Measurements from ENCODE around the gene AXIN2.

Gene AXIN2

DNA sequence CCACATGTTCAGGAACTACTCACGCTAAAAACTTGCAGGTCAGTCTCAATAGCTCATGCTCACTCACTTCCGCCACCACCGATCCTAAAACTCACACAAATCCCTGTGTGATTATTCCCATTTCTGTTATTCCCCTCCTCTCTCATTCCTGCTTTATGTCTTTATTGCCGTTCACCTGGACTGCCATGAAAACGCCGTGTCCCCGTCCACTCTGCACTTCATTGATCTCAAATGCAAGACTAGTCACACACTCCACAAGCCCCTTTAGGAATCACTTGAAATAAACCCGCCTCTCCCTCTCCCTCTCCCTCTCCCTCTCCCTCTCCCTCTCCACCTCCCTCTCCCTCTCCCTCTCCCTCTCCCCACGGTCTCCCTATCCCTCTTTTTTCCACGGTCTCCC lies 78.0 kb downstream of the AXIN2 start:
- no peak for ATAC-seq (ENCODE audit: insufficient read depth, low read depth)
- H3K4me3 ChIP-seq (ENCODE audit: low read depth in 1 of 2, low read length in 2 of 2) = no peak overlapping the region
- H3K36me3 ChIP-seq (ENCODE audit: insufficient read depth, low read length) = no peaks in the 10 kb centered on the region
- no peaks in the 10 kb centered on the region for H3K79me2 ChIP-seq (ENCODE audit: insufficient read depth, low read length)
- H3K4me2 ChIP-seq (ENCODE audit: insufficient read depth, low read length) = no peak overlapping the region
- no peaks in the 10 kb centered on the region for H3K27me3 ChIP-seq (ENCODE audit: insufficient read depth, low read length, poor library complexity)
- H3K4me1 ChIP-seq (ENCODE audit: insufficient read depth, low read length) = no peaks in the 10 kb centered on the region
- no peaks in the 10 kb centered on the region for H4K20me1 ChIP-seq (ENCODE audit: insufficient read depth, low read length)
- TF ChIP-seq EZH2 (IDR thresholded peaks at IDR 0.05; ENCODE audit: borderline replicate concordance, low read depth, low read length, severe bottlenecking) = no peak
- TF ChIP-seq, protein P1, sequence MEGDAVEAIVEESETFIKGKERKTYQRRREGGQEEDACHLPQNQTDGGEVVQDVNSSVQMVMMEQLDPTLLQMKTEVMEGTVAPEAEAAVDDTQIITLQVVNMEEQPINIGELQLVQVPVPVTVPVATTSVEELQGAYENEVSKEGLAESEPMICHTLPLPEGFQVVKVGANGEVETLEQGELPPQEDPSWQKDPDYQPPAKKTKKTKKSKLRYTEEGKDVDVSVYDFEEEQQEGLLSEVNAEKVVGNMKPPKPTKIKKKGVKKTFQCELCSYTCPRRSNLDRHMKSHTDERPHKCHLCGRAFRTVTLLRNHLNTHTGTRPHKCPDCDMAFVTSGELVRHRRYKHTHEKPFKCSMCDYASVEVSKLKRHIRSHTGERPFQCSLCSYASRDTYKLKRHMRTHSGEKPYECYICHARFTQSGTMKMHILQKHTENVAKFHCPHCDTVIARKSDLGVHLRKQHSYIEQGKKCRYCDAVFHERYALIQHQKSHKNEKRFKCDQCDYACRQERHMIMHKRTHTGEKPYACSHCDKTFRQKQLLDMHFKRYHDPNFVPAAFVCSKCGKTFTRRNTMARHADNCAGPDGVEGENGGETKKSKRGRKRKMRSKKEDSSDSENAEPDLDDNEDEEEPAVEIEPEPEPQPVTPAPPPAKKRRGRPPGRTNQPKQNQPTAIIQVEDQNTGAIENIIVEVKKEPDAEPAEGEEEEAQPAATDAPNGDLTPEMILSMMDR (IDR thresholded peaks at IDR 0.05; ENCODE audit: borderline replicate concordance, extremely low read depth, low read length, poor library complexity, severe bottlenecking) = no peak
- H2AFZ ChIP-seq (ENCODE audit: low read depth, low read length) = no peak overlapping the region
- DNase-seq = no peak
- no peaks in the 10 kb centered on the region for H3K9me3 ChIP-seq (ENCODE audit: insufficient read depth, low read length, severe bottlenecking)
- H3K27ac ChIP-seq (ENCODE audit: low read length) = no peak overlapping the region
- H3K9ac ChIP-seq (ENCODE audit: low read depth, low read length) = no peak overlapping the region

DNA sequence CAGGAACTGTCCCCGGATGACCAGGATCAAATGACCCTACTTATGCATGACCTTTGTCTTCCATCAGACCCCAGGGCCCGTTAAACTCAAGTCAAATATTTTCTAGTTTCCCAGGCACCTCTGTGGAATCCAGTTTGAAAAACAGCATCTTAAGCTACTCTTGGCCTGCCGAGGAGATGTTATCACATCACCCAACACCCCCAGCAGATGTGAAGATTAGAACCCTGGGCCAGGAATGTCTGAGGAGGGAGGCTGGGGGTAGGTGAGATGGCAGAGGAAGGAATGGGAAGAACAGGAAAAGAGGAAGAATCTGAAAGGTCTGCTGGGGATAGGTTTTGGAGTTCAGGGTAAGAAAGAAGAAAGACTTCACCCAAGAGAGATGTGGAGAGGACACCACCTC lies 79.2 kb downstream of the AXIN2 start:
- no peak overlapping the region for H2AFZ ChIP-seq (ENCODE audit: low read depth, low read length)
- no peaks in the 10 kb centered on the region for H3K4me1 ChIP-seq (ENCODE audit: insufficient read depth, low read length)
- no peak overlapping the region for H3K27ac ChIP-seq (ENCODE audit: low read length)
- H3K9me3 ChIP-seq (ENCODE audit: insufficient read depth, low read length, severe bottlenecking) = no peaks in the 10 kb centered on the region
- H3K4me3 ChIP-seq (ENCODE audit: low read depth in 1 of 2, low read length in 2 of 2) = no peak overlapping the region
- no peak overlapping the region for H3K9ac ChIP-seq (ENCODE audit: low read depth, low read length)
- DNase-seq = no peak
- no peaks in the 10 kb centered on the region for H3K36me3 ChIP-seq (ENCODE audit: insufficient read depth, low read length)
- TF ChIP-seq, protein P1 (IDR thresholded peaks at IDR 0.05; ENCODE audit: borderline replicate concordance, extremely low read depth, low read length, poor library complexity, severe bottlenecking) = no peak
- TF ChIP-seq EZH2 (IDR thresholded peaks at IDR 0.05; ENCODE audit: borderline replicate concordance, low read depth, low read length, severe bottlenecking) = no peak
- no peaks in the 10 kb centered on the region for H4K20me1 ChIP-seq (ENCODE audit: insufficient read depth, low read length)
- no peaks in the 10 kb centered on the region for H3K79me2 ChIP-seq (ENCODE audit: insufficient read depth, low read length)
- ATAC-seq (ENCODE audit: insufficient read depth, low read depth) = no peak
- no peak overlapping the region for H3K4me2 ChIP-seq (ENCODE audit: insufficient read depth, low read length)
- no peaks in the 10 kb centered on the region for H3K27me3 ChIP-seq (ENCODE audit: insufficient read depth, low read length, poor library complexity)

DNA sequence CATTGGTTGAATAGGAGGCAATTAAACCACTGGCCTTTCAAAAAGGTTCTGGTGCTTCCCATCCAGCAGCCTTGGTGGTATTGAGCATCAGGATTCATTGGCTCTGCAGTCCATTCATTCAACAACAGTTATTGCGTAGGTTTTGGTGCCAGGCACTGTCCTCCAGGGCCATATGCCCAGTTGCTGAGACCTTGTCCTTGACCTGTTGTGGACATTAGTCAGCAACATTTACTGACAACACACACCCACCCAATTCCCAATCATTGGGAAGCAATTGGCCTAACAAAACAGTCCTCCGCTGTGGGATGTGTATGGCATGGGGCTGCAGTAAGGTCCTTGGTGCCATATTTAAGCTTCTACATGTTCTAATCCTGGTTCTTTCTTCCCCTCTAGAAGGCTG lies 82.2 kb downstream of the AXIN2 start:
- no peaks in the 10 kb centered on the region for H3K4me1 ChIP-seq (ENCODE audit: insufficient read depth, low read length)
- TF ChIP-seq, protein P1 (IDR thresholded peaks at IDR 0.05; ENCODE audit: borderline replicate concordance, extremely low read depth, low read length, poor library complexity, severe bottlenecking) = no peak
- no peak for TF ChIP-seq EZH2 (IDR thresholded peaks at IDR 0.05; ENCODE audit: borderline replicate concordance, low read depth, low read length, severe bottlenecking)
- H3K9ac ChIP-seq (ENCODE audit: low read depth, low read length) = no peak overlapping the region
- no peaks in the 10 kb centered on the region for H3K36me3 ChIP-seq (ENCODE audit: insufficient read depth, low read length)
- ATAC-seq (ENCODE audit: insufficient read depth, low read depth) = no peak
- no peak overlapping the region for H3K4me2 ChIP-seq (ENCODE audit: insufficient read depth, low read length)
- no peak overlapping the region for H2AFZ ChIP-seq (ENCODE audit: low read depth, low read length)
- H4K20me1 ChIP-seq (ENCODE audit: insufficient read depth, low read length) = no peaks in the 10 kb centered on the region
- H3K27me3 ChIP-seq (ENCODE audit: insufficient read depth, low read length, poor library complexity) = no peaks in the 10 kb centered on the region
- no peak overlapping the region for H3K4me3 ChIP-seq (ENCODE audit: low read depth in 1 of 2, low read length in 2 of 2)
- no peaks in the 10 kb centered on the region for H3K79me2 ChIP-seq (ENCODE audit: insufficient read depth, low read length)
- H3K27ac ChIP-seq (ENCODE audit: low read length) = no peak overlapping the region
- no peak for DNase-seq
- H3K9me3 ChIP-seq (ENCODE audit: insufficient read depth, low read length, severe bottlenecking) = no peaks in the 10 kb centered on the region
